NB4 (cell line): ENCODE data around the gene LCP1.

Experiments
- DNase-seq: peaks from one replicate; pipeline ENCODE4 v3.0.0; 2010; ENCODE audit warnings: low read depth
- H3K4me3 ChIP-seq: one replicate; pipeline ENCODE4 v1.5.1; 2011; ENCODE audit warnings: mild to moderate bottlenecking, low read depth, low read length, moderate library complexity
- CTCF ChIP-seq: IDR thresholded peaks from one replicate; pipeline ENCODE4 v1.5.1; 2012; ENCODE audit warnings: low read depth, low read length
- MAX ChIP-seq: IDR thresholded peaks from 2 replicates; pipeline ENCODE4 v1.6.1; 2011; ENCODE audit warnings: low read depth, low read length
- MYC ChIP-seq: IDR thresholded peaks from 2 replicates; pipeline ENCODE4 v1.6.1; 2011; ENCODE audit warnings: low read depth, low read length
- POLR2A ChIP-seq: IDR thresholded peaks from 2 replicates; pipeline ENCODE4 v1.6.1; 2011; ENCODE audit warnings: mild to moderate bottlenecking; ENCODE audit not compliant: insufficient read length; ENCODE audit errors: extremely low read depth

The LCP1 gene

GRCh38 chr13:46097015-46097414 lies 85.0 kb downstream of the LCP1 start:
- TF ChIP-seq CTCF (no peak), MYC (no peak), POLR2A (no peak), MAX (no peak)
- DNase-seq = no peak
- no peak overlapping the region for H3K4me3 ChIP-seq

- no peak for TF ChIP-seq CTCF
- TF ChIP-seq MYC = no peak
- TF ChIP-seq MAX = no peak
- TF ChIP-seq POLR2A = no peak
- no peak overlapping the region for H3K4me3 ChIP-seq
- no peak for DNase-seq
Observed at GRCh38 chr13:46094478-46094877, 87.5 kb downstream of the LCP1 start.

GRCh38 chr13:46088821-46089562 lies 93.0 kb downstream of the LCP1 start:
- no peak for DNase-seq
- TF ChIP-seq CTCF (no peak), POLR2A (no peak), MAX (no peak), MYC (no peak)

GRCh38 chr13:46087481-46087880 lies 94.5 kb downstream of the LCP1 start:
- no peak for DNase-seq
- no peak overlapping the region for H3K4me3 ChIP-seq
- TF ChIP-seq MYC (no peak), POLR2A (no peak), MAX (no peak), CTCF (no peak)

More at GRCh38 chr13:46088821-46089562, 93.0 kb downstream of the LCP1 start:
- no peak overlapping the region for H3K4me3 ChIP-seq

- no peak for DNase-seq
- no peak overlapping the region for H3K4me3 ChIP-seq
- no peak for TF ChIP-seq MYC
- no peak for TF ChIP-seq POLR2A
Observed at GRCh38 chr13:46086985-46087384, 95.0 kb downstream of the LCP1 start.

- no peak overlapping the region for H3K4me3 ChIP-seq
- TF ChIP-seq CTCF (no peak), POLR2A (no peak), MAX (no peak), MYC (no peak)
- no peak for DNase-seq
Observed at GRCh38 chr13:46086421-46086922, 95.5 kb downstream of the LCP1 start.
